NCI-H524 treated with DMSO at 0.1 percent for 48 hours (cell line): ENCODE data around the gene GLRX3.
"Not testable (repeated sequence)": the region's sequence is repeated elsewhere in the genome, so short reads cannot be mapped to it uniquely, and the experiment has no call there.

Source experiments
- DNase-seq: peaks from one replicate; lab custom pipeline; 2025; lab: John Stamatoyannopoulos, UW

Gene GLRX3

DNA sequence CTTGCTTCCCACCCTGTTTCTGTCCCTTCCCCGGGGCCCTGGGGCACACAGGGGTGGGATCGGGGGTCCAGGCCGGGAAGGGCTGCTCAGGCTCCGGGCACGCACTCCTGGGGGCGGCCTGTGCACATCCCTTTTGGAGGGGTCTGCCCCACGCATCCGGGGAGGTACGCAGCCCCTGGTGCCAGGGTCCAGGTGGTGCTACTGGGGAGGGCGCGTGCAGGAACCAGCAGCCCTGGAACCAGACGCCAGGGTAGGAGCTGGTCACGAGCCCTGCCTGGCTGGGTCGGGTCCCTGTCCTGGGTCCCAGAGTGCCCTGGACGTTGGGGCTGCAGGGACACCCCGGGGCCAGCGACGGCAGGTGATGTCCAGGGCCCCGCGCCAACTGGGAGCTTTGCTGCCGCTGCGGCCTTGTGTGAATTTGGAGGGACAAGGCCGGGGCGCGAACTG is 53.4 kb downstream of the GLRX3 start:
- no peak for DNase-seq

DNA sequence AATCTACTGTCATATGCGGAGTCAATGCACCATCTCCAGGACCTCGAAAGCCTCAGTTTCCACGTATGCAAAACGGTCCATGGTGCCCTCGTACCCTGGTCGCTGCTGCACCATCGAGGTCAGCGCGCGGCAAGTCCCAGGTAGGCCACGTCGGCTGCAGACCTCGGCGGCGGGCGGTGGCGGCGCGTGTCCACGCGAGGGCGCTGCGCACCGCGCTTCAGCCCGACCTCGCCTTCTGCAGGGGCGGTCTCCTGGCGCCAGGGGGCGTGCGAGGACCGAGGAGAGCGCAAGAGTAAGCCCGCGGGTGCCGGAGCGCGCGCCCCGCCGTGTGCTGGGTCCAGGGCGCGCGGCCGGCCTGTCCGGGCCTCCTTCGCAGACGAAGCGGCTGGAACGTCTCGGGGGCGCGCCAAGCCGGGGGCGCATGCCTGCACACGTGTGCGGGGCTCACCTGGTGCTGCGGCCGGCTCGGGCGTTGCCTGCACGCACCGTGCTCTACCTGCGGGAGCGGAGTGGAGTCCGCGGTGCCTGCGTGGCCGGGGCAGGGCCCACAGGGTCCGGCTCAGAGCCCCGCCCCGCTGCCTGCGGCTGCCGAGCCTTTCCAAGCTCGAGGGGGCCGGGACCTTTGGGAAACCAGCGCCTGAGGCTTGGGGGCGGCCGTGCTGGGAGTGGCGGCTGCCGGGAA is 54.0 kb downstream of the GLRX3 start:
- no peak for DNase-seq

DNA sequence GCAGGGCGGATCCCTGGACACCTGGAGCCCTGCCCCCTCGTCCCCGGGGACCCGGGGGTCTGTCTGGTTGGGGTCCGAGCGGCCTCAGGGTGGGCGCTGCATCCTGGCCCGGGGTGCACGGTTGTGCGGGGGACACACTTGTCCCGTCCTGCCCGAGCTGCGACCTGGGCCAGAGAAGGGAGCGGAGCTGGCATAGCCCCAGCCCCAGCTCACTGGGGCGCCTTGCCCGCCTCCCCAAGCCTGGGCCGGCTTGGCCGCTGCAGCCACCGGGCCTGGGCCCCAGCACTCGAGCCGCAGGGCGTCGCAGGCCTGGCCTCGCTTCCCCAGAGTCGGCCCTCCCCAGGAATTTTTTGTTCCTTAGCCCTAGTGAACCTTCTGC is 54.5 kb downstream of the GLRX3 start:
- DNase-seq: no peak

GRCh38 chr10:130191380-130191779 is 55.2 kb downstream of the GLRX3 start:
- no peak for DNase-seq

DNA sequence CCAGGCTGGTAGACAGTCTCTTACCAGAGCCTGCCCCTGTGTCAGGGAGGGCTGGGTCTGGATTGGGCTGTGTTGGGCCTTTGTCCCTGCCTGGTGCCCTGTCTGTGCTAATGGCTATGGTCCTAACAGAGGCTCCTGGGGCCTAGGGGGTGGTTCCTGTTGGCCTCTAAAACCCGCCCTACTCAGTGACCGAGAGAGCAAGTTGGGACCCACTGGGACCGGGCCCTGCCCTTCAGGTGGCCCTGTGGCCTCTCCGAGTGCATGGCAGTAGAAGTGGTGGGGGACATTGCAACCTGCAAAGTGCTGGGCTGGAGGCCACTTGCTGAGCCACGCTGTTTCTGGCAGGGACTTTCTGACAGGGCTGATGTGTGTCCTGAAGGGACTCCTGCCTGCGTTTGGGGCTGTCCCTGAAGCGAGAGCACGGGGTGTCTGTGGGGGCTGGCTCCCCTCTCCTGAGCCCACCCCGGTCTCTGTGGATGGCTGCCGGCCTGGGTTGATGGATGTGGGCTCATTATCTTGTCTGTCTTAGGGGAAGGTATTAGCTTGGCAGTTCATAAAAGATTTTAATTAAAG is 56.2 kb downstream of the GLRX3 start:
- no peak for DNase-seq

DNA sequence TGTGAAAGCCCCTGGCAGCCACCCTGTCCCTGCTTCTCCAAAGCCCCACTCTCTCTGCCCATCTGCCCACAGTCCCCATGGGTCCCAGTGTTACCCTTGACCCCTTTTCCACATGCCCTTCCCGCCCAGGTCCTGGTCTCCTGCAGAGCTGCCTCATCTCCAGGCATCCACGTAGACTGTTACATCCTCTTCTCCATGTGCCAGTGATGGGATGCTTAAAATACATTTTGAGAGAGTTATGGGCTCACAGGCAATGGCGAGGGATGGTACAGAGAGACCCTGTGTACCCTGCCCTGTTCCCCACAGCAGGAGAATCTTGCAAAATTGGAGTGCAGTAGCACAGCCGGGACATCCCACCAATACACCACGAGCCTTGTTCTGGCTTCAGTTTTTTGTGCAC is 56.8 kb downstream of the GLRX3 start:
- no peak for DNase-seq

DNA sequence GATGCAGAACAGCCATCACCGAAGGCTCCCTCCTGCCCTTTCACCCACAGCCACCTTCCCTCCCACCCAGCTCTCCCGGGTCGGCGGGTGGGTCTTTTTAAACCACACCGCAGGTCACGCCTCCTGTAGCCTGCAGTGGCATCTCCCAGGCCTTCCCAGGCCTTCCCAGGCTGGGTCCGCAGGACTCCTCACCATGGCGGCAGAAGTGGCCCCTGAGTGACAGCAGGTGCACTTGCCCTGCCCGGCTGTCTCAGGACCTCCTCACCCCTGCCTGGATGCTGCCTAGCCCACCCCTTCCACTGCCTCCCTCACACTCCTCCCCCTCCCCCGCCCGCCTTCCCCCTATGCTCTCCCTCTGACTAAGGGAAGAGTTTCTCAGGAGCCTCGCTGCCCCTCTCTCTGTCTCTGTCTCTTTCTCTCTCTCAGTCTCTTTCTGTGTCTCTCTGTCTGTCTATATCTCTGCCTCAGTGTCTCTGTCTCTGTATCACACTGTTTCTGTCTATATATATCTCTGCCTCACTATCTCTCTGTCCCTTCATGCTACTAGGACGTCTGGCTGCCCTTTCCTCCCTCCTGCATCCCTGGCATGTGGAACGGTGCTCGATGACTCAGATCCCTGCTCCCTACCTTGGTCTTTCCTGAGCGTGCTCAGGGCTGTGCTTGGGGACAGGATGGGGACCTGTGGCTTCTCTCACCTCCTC is 57.5 kb downstream of the GLRX3 start:
- no peak for DNase-seq

DNA sequence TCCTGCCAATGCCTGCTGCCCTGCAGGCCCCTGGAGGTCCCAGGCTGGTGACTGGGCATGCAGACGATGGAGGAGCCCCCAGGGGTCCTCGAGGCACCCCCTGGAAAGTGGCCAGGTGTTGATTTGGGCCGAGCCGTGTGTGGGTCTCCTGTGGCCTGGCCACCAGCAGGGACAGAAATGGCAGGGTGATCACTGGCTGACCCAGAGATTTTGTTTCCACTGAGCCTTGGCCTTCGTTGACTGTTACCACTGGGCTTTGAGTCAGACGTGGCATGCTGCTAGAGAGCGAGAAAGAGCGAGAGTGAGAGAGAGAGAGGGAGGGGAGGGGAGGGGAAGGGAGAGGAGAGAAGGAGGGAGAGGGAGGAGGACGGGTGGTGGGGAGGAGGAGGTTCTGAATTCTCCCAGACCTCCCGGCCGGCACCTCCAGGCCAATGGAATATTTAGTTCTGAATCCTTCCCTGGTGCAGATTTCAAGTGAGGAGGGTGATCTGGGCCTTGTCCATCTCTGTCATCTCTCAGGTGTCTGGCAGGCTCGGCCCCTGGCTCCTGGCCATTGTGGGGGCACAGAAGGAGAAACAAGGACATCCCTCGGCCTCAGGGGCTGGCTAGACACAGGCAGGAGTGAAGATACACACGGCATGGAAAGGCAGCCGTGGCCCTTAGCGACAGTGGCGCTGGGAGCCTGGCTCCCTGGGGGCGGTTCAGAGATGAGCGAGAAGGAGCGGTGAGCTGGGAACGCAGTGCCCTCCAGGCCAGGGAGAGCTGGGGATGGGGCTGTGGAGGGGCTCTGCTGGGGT is 58.2 kb downstream of the GLRX3 start:
- no peak for DNase-seq

DNA sequence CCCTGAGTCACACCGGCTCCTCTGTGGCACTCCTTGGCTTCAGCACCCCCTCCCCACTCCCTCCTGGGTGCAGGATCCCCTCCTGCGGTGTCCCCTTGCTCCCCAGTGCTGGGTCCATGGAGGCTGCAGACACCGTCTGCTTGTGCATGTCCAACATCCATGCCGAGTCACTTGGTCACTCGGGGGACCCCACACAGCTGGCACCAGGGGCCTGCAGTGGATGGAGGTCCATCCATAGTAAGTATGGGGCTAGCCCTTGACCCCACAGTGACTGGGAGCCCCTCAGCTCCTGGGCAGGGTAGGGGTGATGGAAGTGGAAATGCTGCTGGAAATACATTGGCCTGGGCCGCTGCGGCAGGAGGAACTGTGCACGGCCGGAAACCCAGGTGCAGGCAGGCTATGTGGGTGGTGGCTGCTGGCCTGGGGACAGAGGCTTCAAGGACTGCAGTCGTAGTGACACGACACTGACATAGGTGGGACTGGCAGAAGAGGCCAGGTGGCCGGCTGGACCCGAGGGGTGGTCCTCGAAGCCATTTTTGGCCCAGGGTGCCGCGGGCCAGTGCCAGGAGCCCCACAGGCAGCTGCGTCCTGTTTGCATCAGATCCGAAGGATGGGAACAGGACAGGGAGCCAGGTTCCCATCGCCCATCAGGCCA is 58.9 kb downstream of the GLRX3 start:
- DNase-seq: no peak

DNA sequence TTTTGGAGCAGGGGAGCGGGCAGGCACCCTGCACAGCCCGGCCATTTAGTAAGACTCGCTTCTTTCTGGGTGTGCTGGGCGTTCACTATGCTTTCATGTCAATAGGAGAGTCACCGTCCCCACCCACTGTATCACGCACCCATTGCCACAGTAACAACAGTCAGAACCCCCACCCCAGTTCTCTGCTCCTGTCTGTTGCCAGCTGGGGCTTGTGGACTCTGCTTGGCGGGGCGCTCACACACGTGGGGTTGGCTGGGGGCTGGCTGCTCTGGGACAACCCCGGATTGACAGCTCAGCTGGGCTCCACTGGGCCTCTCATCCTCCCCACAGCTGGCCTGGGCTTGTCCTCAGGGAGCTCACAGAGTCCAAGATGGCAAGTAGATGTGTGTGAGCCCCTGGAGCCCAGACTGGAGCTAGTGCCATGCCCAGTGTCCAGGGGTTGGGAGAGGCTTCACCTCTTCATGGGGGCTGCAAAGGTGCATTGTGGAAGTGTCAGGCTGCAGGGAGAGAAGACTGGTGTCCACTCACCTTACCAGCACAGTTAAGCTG is 59.6 kb downstream of the GLRX3 start:
- no peak for DNase-seq

GRCh38 chr10:130196511-130197487 is 60.6 kb downstream of the GLRX3 start:
- DNase-seq: no peak

DNA sequence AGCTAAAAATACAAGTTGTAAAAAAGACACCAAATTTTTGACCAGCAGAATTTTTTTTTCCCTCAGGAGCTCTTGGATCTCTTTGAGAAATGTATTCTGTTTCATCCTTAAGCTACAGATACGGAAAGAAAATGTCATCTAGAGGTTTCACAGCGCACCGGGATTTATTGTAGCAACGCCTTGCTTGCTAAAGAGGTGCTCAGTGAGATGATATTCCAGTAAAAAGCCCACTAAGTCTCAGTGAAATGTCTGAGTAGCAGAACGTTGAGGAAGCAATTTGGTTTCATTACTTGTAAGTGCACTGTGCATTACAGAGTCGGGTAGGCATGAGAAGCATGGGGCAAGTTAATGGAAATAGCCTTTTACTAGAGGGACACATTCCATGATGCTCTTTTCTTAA is 62.5 kb downstream of the GLRX3 start:
- DNase-seq: no peak

DNA sequence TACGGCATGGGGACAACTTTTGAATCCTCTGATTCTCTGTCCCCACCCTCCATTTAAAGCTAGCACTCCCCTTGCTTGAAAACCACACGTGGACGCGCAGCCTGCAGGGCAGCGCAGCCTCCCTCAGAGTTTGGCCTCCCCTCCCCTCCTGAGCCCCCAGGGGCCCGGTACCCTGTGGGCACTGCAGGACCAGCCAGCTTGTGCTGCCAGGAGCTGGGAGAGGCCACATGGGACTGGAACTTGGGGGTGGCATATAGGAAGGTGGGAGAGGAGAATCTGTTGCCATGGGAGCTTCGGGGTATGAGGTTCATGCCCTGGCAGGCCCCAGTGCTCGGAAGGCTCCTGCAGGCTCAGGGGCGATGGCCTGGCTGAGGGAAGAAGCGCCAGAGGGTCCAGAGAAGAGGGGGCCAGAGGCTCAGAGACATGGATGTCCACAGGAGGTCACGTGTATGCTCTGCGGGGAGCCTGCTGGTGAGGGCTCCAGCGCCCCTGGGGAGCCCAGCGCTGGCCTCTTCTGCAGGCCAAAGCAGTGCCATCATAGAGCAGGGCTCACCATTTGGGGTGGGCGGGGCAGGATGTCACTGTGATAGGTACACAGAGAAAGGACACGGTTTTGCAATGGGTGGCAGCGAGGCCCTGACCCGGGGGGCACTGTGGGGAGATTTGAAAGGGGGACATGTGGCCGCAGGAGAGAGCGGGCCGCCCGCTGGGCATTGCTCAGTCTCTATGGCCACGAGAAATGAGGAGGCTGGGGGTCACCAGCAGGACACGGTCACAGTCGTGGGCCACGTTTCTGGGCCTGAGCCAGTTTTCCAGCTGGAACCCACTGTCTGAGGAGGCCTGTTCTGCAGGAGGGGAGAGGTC is 64.2 kb downstream of the GLRX3 start:
- DNase-seq: no peak

- no peak for DNase-seq
Observed at GRCh38 chr10:130201043-130201380, 64.8 kb downstream of the GLRX3 start.

GRCh38 chr10:130202150-130202549 is 66.0 kb downstream of the GLRX3 start:
- DNase-seq: not testable (repeated sequence)

DNA sequence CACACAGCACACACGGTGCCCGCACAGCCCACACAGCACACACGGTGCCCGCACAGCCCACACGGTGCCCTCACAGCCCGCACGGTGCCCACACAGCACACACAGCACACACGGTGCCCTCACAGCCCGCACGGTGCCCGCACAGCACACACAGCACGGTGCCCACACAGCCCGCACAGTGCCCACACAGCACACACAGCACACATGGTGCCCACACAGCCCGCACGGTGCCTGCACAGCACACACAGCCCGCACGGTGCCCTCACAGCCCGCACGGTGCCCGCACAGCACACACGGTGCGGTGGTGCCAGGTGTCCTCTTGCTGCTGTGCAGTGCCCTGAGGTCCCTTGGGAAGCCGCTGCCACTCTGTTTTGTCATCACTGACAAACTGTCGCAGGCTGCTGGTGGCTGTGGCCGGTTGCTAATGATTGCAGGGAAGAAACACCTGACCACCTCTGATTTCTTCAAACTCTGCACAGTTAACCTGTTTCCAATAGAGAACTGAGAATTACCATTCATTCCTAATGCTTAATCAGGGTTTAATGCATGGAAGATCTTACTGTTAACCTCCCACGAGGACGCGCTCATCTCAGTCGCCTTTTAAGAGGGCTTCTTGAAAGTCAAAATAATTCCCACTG is 66.9 kb downstream of the GLRX3 start:
- no peak for DNase-seq

GRCh38 chr10:130203626-130204025 is 67.4 kb downstream of the GLRX3 start:
- DNase-seq: no peak

DNA sequence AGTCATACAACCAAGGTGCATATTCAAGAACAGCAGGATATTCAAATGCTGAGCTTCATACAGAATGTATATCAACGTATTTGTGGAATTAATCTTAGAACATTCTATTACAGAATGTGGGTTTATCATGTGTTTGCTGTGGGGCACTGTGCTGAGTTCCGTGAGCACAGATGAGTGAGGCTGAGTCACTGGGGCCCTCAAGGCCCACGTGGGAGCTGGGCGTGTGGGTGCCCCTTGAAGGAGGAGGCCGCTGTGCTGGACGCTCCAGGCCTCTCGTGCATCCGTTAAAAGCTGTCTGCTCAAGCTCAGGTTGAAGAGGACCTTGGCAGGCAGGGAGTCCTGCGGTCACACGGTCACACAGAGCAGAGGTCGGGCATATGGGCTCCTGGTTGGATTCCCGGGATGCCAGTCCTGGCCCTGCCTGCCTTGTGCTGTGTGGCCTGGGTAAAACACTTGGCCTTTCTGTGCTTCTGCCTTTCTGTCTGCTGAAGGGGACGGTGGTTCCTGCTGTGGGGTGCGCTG is 70.1 kb downstream of the GLRX3 start:
- no peak for DNase-seq

DNA sequence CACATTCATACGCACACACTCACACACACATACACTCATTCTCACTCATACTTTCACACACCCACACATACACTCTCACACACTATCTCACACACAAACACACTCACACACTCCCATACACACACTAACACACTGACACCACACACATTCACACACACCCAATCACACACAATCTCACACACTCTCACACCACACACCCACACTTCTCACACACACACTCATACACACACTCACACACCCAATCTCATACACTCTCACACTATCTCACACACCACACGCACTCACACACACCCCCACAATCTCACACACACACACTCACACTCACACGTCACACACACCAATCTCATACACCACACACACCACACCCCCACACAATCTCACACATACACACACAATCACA is 71.0 kb downstream of the GLRX3 start:
- no peak for DNase-seq
